ENCODE data around the gene COTL1. TPM values are rescaled to one million over a fixed set of nuclear protein-coding genes. Genes with fewer than 3 reads are reported as not detected.

Gene COTL1
- total RNA-seq, 4 donors from 2014 or later: 34.5 to 42.9 (median 40.7) TPM

- H3K27me3 ChIP-seq: no peaks in the 10 kb centered on the region
- intact Hi-C loops (cut with DNase I): no loop called here
- TF ChIP-seq POLR2AphosphoS5 (IDR thresholded peaks at IDR 0.05): no peak
- peaks cover 0 to 12% (median 5%) of the 10 kb centered on the region in 4 donors for H3K9me3 ChIP-seq
- H3K4me1 ChIP-seq: no peaks in the 10 kb centered on the region
- no peak overlapping the region for H3K27ac ChIP-seq (replicated peaks in 1 of 4)
- peaks cover 0 to 18% (median 3%) of the 10 kb centered on the region in 4 donors for H3K36me3 ChIP-seq
- WGBS: 88% methylated on average over 21 of the region's 21 CpGs
- H3K4me3 ChIP-seq: no peak overlapping the region
- no peak for DNase-seq (ENCODE audit: extremely low spot score)
These were observed 51.2 kb downstream of the COTL1 start for GRCh38 chr16:84566545-84567257.

DNA sequence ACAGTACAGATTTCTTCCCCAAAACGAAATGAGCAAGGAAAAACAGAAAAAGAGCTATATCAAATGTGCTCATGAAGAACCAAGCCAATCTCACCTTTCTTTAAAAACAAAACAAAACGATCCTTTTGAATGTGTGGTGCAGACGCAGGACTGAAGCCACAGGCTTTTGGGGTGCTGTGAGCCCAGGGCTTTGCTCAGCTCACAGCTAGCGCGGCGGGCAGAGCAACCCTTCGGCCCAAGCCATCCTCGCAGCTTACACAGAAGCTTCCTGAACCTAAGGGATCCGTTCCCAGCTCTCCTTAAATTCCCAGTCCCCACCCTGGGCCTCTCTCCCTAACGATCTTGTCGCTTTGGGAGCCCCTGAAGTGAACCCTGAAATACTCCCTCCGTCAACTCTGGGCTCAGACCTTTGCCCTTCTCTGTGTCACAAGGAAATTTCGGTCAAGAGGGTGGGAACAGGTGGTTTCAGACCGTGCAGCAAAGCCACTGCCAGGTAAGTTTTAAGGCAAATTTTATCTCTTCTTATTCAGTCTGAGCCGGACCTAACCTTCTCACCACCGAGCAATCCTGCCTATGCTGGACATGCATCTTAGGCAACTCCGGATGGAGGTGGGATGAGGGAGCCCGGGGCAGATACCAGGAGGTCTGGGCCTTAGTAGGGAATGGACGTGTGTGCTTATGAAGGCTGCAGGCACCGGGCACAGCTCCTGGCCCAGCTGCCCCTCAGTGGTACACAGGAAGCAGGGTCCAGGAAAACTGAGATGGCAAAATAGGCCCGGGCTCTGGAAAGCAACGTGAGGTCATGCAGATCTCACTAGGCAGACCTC lies 52.0 kb downstream of the COTL1 start:
- Histone ChIP-seq H3K4me3 (no peak overlapping the region), H3K9me3 (peaks cover 0 to 12% (median 5%) of the 10 kb centered on the region in 4 donors), H3K4me1 (no peaks in the 10 kb centered on the region), H3K27ac (replicated peaks in 1 of 4) (no peak overlapping the region), H3K27me3 (no peaks in the 10 kb centered on the region), H3K36me3 (peaks cover 0 to 18% (median 3%) of the 10 kb centered on the region in 4 donors)
- TF ChIP-seq CTCF (IDR thresholded peaks at IDR 0.05) (no peak), EP300 (IDR thresholded peaks at IDR 0.05) (no peak), POLR2AphosphoS5 (IDR thresholded peaks at IDR 0.05) (no peak), POLR2A (IDR thresholded peaks at IDR 0.05; ENCODE audit: low read depth) (no peak)
- intact Hi-C loops (cut with DNase I): no loop called here
- WGBS: 91% methylated on average over 20 of the region's 22 CpGs
- DNase-seq (ENCODE audit: extremely low spot score): no peak

DNA sequence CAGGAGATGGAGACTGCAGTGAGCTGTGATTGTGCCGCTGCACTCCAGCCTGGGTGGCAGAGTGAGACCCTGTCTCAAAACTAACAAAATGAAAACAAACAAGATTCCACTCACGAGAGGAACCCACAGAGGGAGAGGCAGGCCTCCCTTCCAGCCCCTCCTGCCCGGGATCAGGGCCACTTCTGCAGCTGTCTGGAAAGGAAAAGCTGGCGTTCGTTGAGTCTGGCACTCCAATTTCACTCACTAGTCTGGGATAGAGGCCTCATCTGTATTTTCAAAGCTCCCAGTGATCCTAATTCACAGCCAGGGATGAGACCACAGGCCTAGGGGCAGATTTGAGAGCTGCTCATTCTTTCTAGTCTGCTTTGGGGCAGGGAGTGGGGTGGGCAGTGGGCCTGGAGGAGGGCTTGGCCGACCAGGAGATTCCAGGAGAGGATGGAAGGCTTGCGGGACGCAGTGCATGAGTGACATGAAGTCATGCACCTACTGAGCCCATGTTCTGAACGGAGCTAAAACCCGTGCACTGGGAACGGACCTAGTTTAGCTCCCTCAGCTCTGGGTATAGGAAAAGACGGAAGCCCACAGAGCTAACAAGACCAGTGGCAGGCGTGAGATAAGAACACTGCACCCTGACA lies 54.0 kb downstream of the COTL1 start:
- no peak for DNase-seq (ENCODE audit: extremely low spot score)
- Histone ChIP-seq H3K36me3 (peaks cover 0 to 18% (median 3%) of the 10 kb centered on the region in 4 donors), H3K27ac (replicated peaks in 1 of 4) (no peak overlapping the region), H3K9me3 (no peaks in the 10 kb centered on the region), H3K4me1 (no peaks in the 10 kb centered on the region), H3K27me3 (no peaks in the 10 kb centered on the region), H3K4me3 (no peak overlapping the region)
- WGBS: 78% methylated on average over 13 of the region's 13 CpGs
- no peak for TF ChIP-seq CTCF (IDR thresholded peaks at IDR 0.05)
- no peak for TF ChIP-seq POLR2AphosphoS5 (IDR thresholded peaks at IDR 0.05)
- TF ChIP-seq POLR2A (IDR thresholded peaks at IDR 0.05; ENCODE audit: low read depth): no peak
- no peak for TF ChIP-seq EP300 (IDR thresholded peaks at IDR 0.05)
- intact Hi-C loops (cut with DNase I): no loop called here

DNA sequence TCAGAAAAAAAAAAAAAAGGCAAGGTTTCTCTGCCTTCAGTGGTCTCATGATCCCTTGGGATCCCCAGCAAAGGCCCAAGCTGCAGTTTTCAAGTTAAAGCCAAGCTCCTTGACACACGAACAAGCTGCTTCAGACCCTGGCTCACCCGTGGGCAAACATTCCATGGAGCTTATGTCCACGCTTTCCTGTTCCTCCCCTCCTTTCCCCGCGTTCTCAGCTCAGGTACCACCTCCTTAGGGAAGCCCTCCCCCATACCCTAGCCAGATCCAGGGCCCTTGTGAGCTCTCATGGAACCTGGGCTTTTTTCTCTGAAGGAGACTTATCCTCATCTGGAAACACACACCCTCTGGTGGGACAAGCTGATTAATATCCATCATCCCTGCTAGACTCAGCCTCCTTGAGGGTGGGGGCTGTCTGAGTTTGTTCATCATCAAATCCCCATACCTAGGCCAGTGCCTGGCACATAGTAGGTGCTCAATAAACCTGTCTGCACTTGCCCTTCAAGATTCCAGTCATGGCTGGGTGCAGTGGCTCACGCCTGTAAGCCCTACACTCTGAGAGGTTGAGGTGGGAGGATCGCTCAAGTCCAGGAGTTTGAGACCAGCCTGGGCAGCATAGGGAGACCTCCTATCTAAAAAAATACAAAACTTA lies 54.7 kb downstream of the COTL1 start:
- 84% methylated on average over 7 of the region's 7 CpGs for WGBS
- no peaks in the 10 kb centered on the region for H3K9me3 ChIP-seq
- H3K36me3 ChIP-seq: peaks cover 0 to 18% (median 3%) of the 10 kb centered on the region in 4 donors

More for the DNA sequence above, 54.7 kb downstream of the COTL1 start:
- intact Hi-C loops (cut with DNase I): no loop called here
- peaks cover 0 to 4% (median 0%) of the 10 kb centered on the region in 4 donors for H3K27me3 ChIP-seq
- DNase-seq (ENCODE audit: extremely low spot score): no peak
- H3K4me3 ChIP-seq: no peak overlapping the region
- no peak overlapping the region for H3K27ac ChIP-seq (replicated peaks in 1 of 4)
- TF ChIP-seq EP300 (IDR thresholded peaks at IDR 0.05): no peak
- TF ChIP-seq CTCF (IDR thresholded peaks at IDR 0.05): no peak
- no peak for TF ChIP-seq POLR2A (IDR thresholded peaks at IDR 0.05; ENCODE audit: low read depth)
- TF ChIP-seq POLR2AphosphoS5 (IDR thresholded peaks at IDR 0.05): no peak
- H3K4me1 ChIP-seq: no peaks in the 10 kb centered on the region
